Psoas muscle (tissue), 8 donors: ENCODE results near the gene OR10A6. TPM values are rescaled to one million over a fixed set of nuclear protein-coding genes. Genes with fewer than 3 reads are reported as not detected.

Experiments used
- ATAC-seq, 4 donors: fragments of 200-7000 bp; cut with Tn5 transposase; one replicate each; pipeline ENCODE4 v1.9.1; 2020; ENCODE audit warnings: moderate library complexity in 3 of 4, mild to moderate bottlenecking in 2 of 4
- DNase-seq, 2 donors: peaks; one replicate each; pipeline ENCODE4 v3.0.0-alpha.2; 2020
- H3K27ac ChIP-seq: fragments of 200-600 bp; one replicate; pipeline ENCODE4 v1.8.0; 2022
- H3K27me3 ChIP-seq, 3 donors: fragments of 200-600 bp in 1 of 3; one replicate each; pipeline versions ENCODE4 v1.6.1 to v1.8.0; 2013 to 2022; ENCODE audit warnings: low read length in 2 of 3, mild to moderate bottlenecking in 2 of 3, moderate library complexity in 1 of 3; ENCODE audit not compliant: insufficient read depth in 3 of 3
- H3K36me3 ChIP-seq, 2 donors: fragments of 200-600 bp in 1 of 2; one replicate each; pipeline versions ENCODE4 v1.6.1 to v1.8.0; 2013 to 2022; ENCODE audit warnings: low read depth in 1 of 2, mild to moderate bottlenecking in 1 of 2, moderate library complexity in 1 of 2; ENCODE audit not compliant: insufficient read depth in 1 of 2
- H3K4me1 ChIP-seq: fragments of 200-600 bp; one replicate; pipeline ENCODE4 v1.8.0; 2022
- H3K4me3 ChIP-seq: fragments of 200-600 bp; one replicate; pipeline ENCODE4 v1.8.0; 2022; ENCODE audit warnings: mild to moderate bottlenecking
- H3K9me3 ChIP-seq: fragments of 200-600 bp; one replicate; pipeline ENCODE4 v1.8.0; 2022
- WGBS, 3 donors: extraction: QIAGEN DNeasy Blood & Tissue Kit; methylation state at CpG; one replicate each; pipeline versions ENCODE4 v1.1.6 to v1.1.7; 2013; 5-methylcytosine and 5-hydroxymethylcytosine counted together
- intact Hi-C, 2 donors: fragments of 100-400 bp; cut with DNase I; formaldehyde crosslinking; loops; one replicate each; pipeline versions ENCODE4 v1.11.0 to v1.14.2; 2022
- polyA plus RNA-seq, 3 donors: library from polyadenylated mRNA; stranded (reverse); fragments of 200-250 nt; gene quantifications; one replicate each; pipeline ENCODE4 v1.2.3, GENCODE V29; 2013
- total RNA-seq, 4 donors: library from RNA; stranded (reverse); fragmentation: NEBNext Ultra II Directional in 2 of 4; extraction: Animal tissue kit (Norgen Biotek cat#: 25700) in 2 of 4; gene quantifications; one replicate each; pipeline versions ENCODE4 v1.2.1 to v1.2.4, GENCODE V29; 2021 to 2023
- TF ChIP-seq, protein P1 (sequence below): fragments of 200-600 bp; IDR thresholded peaks from one replicate; pipeline ENCODE4 v1.8.0; 2022; ENCODE audit warnings: antibody characterized with exemption
- donor health status: healthy with polysubstance abuse.
- donor health status: DM: no; HTN: no; CAD: no; lungs with moderate emphysema.
- donor health status: Bipolar disorder and iron deficiency.
- donor health status: healthy.
- donor health status: DM: yes; HTN: yes; CAD: no.
- donor health status: DM: no; HTN: no; CAD: no.
- donor health status: DM: no; HTN: no; CAD: no.
- donor health status: DM: yes; HTN: yes; CAD: no.

OR10A6 gene
- total and polyA plus RNA-seq, 7 donors, result not detected

DNA sequence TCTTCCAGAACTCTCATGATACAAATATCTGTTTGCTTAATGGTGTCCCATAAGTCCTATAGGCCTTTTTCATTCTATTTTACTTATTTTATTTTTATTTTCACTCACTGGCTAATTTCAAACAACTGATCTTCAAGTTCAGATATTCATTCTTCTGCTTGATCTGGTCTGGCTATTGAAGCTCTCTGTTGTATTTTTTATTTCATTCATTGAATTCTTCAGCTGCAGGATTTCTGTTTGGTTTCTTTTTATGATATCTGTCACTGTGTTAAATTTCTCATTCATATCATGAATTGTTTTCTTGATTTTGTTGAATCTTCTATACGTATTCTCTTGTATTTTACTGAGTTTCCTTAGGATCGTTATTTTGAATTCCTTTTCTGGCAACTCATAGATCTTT lies 13.1 kb upstream of the OR10A6 start:
- Histone ChIP-seq H3K4me3 (no peak overlapping the region), H3K27me3 (no peaks in the 10 kb centered on the region), H3K36me3 (no peaks in the 10 kb centered on the region), H3K9me3 (peaks cover 18% of the 10 kb centered on the region), H3K27ac (no peak overlapping the region), H3K4me1 (no peaks in the 10 kb centered on the region)
- intact Hi-C loops, result no loop called here
- no peak for ATAC-seq
- no peak for DNase-seq
- WGBS, 3 donors, result 82 to 87% (median 84%) methylated on average over 2 of the region's 2 CpGs
- TF ChIP-seq, protein P1, sequence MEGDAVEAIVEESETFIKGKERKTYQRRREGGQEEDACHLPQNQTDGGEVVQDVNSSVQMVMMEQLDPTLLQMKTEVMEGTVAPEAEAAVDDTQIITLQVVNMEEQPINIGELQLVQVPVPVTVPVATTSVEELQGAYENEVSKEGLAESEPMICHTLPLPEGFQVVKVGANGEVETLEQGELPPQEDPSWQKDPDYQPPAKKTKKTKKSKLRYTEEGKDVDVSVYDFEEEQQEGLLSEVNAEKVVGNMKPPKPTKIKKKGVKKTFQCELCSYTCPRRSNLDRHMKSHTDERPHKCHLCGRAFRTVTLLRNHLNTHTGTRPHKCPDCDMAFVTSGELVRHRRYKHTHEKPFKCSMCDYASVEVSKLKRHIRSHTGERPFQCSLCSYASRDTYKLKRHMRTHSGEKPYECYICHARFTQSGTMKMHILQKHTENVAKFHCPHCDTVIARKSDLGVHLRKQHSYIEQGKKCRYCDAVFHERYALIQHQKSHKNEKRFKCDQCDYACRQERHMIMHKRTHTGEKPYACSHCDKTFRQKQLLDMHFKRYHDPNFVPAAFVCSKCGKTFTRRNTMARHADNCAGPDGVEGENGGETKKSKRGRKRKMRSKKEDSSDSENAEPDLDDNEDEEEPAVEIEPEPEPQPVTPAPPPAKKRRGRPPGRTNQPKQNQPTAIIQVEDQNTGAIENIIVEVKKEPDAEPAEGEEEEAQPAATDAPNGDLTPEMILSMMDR, result no peak

DNA sequence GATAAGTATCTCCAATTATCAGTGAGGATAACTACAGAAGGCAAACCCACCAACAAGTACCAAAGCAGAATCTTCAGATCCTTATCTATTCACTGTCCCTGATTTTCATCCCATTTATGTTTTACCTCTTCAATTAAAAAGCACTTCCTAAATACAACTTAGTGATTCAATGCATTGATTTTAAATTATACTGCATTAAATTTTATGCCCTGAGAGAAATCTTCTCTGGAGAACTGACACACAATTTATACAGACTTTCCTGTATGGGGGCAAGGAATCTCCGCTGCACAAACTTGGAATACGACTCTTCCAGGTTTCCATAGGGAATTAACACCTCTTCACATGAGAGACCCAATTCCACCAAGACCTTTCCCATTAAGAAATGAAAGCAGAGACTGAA lies 10.5 kb upstream of the OR10A6 start, which contains the start of gene OR10A3:
Gene OR10A3 (minus strand): TSS at position 101 of the 400 bp plus-strand sequence. CDS start 2,188 bp downstream, outside the sequence.
- TF ChIP-seq, protein P1, result no peak
- WGBS, 3 donors, result 82 to 87% (median 83%) methylated on average over 2 of the region's 2 CpGs
- Histone ChIP-seq H3K27ac (no peak within 1 kb of the TSS), H3K9me3 (peaks cover 18% of the 10 kb centered on the region), H3K4me3 (no peak within 1 kb of the TSS), H3K4me1 (no peaks in the 10 kb centered on the region), H3K27me3 (no peaks in the 10 kb centered on the region), H3K36me3 (no peaks in the 10 kb centered on the region)
- ATAC-seq (no peak), DNase-seq (no peak)
- intact Hi-C loops, result no loop called here

DNA sequence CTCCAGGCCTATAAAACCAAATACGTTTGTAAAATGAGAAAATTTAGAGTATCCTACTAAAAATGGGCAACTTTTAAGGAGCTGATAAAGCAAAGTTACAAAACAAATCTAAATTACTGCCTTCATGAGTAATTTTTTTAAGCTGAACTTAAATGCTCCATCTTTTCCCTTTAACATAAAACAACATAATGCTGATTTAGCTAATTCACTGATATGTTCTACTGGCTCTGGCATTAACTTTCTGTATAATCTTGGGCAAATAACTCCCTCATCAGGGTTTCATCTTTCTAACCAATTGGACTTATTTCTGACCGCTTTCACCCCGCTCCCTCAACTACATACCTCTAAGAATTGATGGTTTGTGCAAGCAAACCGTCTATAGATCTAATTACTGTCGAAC lies 10.1 kb upstream of the OR10A6 start:
- no peak overlapping the region for H3K27ac ChIP-seq
- H3K36me3 ChIP-seq, result no peaks in the 10 kb centered on the region
- no peak overlapping the region for H3K4me3 ChIP-seq
- DNase-seq (no peak), ATAC-seq (no peak)
- 53 to 66% (median 61%) methylated on average over 5 of the region's 5 CpGs for WGBS, 3 donors
- no peaks in the 10 kb centered on the region for H3K27me3 ChIP-seq
- intact Hi-C loops, result no loop called here
- TF ChIP-seq, protein P1, result no peak
- H3K9me3 ChIP-seq, result peaks cover 18% of the 10 kb centered on the region
- H3K4me1 ChIP-seq, result no peaks in the 10 kb centered on the region

DNA sequence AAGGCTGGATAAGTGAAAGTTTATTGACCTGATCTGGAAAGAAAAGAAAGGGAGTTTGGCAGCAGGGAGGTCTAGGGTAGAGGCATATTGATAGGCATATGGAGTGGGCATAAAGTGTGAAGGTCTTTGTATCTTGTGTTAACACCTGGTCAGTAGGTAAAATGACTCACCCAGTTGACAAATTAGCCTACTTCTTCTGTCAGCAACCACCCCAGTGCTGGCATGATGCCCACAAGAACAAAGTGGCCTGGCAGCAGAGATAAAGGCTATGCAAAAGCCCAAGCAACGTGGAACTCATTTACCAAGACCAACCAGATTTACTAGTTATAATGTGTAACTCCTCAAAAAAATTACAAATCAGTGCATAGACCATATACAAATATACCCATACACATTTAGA lies 5.5 kb upstream of the OR10A6 start:
- no peaks in the 10 kb centered on the region for H3K9me3 ChIP-seq
- H3K36me3 ChIP-seq, result no peaks in the 10 kb centered on the region
- TF ChIP-seq, protein P1, result no peak
- H3K4me3 ChIP-seq, result no peak overlapping the region
- H3K27ac ChIP-seq, result no peak overlapping the region
- no peaks in the 10 kb centered on the region for H3K4me1 ChIP-seq
- WGBS, 3 donors, result 41 to 56% (median 46%) methylated on average over 1 of the region's 1 CpG
- intact Hi-C loops, result no loop called here
- no peak for ATAC-seq
- DNase-seq, result no peak
- H3K27me3 ChIP-seq, result no peaks in the 10 kb centered on the region

DNA sequence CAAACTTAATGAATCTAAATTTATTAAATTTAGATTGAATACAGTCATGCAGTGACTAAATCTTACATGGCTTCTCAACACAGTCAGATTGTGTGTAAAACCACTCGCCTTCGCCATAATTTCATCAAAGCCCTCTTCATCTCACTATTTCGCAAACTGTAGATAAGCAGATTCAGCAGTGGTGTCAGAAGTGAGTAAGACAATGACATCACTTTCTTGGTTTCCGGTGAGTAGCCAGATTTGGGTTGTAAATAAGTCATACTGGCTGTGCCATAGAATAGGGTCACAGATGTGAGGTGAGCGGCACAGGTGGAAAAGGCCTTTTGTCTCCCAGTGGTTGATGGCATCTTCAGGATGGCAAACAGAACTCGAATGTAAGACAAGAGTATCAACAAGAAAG lies 3.4 kb downstream of the OR10A6 start:
- WGBS, 3 donors, result 84 to 88% (median 85%) methylated on average over 6 of the region's 6 CpGs
- Histone ChIP-seq H3K4me3 (no peak overlapping the region), H3K4me1 (no peaks in the 10 kb centered on the region), H3K9me3 (no peaks in the 10 kb centered on the region), H3K27me3 (peaks cover 0 to 1% (median 0%) of the 10 kb centered on the region in 3 donors), H3K27ac (no peak overlapping the region), H3K36me3 (no peaks in the 10 kb centered on the region)
- TF ChIP-seq, protein P1, result no peak
- DNase-seq, result no peak
- no peak for ATAC-seq
- intact Hi-C loops, result no loop called here
